DMS153 (cell line): ENCODE measurements around the gene DCPS.
"Not testable (repeated sequence)": the region's sequence is repeated elsewhere in the genome, so short reads cannot be mapped to it uniquely, and the experiment has no call there.

Source experiments
- DNase-seq: peaks from one replicate; lab custom pipeline; 2025; lab: John Stamatoyannopoulos, UW

Gene DCPS

DNA sequence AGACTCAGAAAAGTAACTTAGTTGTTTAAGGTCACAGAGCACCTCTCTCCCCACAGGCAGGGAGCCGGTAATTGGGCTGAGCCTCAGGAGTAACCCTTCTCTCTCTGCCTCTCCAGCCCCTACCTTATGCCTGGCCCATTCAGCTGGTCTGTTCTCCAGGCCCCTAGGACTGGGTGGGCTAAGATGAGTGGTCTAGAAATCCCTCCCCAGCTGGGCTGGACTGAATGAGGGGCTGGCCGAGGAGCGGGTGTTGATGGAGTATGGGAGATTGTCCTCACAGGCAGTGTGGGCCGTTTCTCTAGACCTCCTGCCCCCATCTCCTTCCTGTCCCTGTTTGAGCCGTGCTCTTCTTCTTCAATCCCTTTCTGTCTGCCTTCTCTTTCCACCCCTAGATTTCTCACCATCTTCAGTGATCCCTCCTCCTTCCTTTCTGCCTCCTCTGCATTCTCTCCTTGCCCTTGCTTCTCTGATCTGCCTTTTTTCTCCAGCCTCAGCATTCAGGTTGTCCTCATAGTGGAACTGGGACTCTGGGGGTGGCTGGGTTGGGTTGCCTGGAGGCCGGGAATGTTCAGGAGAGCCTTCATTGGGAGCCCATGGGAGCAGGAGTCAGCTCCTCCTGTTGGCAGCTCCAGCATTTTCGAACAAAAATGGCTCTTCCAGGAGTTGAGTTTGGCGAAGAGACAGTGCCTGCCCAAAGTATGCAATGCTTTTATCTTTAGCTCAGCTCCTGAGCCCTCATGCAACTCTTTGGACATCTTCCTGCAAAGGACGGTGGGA, 59.2 kb downstream of the DCPS start:
- no peak for DNase-seq

DNA sequence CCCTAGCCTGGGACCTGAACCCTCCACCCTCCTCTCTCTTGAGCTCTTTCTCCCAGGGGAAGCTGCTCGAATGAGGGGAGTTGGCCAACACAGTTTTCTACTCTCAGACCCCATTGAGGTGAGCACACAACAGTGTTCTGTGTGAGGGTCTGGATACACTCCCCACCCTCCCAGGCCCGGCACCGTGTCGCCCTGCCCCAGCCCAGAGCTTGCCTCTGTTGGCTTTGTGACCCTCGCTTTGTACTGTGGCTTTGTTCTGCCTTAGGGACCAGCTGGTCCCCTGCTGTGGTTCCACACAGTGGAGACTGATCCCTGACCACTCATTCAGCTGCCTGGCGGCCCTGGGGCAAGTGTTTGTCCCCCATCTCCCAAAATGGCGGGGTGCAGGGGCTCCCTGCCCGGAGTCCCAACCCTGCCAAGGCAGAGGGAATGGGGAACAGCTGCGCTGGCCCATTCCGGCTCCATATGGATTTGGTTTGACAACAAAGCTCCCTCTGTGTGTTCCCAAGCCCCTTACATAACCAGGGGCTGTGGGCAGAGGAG, 59.9 kb downstream of the DCPS start:
- no peak for DNase-seq

DNA sequence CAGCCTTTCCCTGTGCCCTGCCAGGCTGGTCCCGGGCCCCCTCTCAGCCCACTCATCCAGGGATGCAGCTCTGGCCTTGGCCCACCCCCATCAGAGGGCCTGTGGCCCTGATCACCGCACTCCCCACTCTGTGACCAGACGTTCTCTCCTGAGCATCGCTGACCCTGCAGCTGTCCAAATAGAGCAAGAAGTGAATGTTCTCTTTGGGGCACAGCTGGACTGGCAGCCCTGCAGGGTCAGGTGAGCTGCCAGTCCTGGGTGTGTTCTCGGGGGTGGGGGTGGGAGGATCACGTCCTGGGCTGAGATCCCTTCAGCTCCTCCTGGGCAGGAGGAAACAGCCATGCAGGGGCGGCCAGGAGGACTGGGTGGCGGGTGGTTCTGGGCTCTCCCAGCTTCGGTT, 60.9 kb downstream of the DCPS start:
- not testable (repeated sequence) for DNase-seq

DNA sequence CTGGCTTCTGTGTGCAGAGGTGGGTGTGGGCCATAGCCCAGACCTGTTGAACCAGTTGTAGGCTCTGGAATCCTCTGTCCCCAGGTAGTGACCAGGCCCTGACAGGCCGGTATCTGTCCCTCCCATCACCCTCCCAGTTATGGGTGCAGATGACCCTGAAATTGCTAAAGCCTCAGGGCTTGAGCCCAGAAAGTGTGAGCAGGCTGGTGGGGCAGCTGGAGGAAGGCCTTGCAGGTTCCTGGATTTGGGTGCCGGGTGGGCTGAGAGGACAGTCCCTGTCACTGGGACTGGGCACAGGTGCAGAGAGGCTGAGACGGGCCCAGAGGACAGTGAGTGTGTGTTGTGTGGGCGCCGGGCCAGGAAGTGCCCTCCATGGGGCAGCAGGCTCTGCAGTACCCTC, 61.6 kb downstream of the DCPS start:
- DNase-seq, result not testable (repeated sequence)

DNA sequence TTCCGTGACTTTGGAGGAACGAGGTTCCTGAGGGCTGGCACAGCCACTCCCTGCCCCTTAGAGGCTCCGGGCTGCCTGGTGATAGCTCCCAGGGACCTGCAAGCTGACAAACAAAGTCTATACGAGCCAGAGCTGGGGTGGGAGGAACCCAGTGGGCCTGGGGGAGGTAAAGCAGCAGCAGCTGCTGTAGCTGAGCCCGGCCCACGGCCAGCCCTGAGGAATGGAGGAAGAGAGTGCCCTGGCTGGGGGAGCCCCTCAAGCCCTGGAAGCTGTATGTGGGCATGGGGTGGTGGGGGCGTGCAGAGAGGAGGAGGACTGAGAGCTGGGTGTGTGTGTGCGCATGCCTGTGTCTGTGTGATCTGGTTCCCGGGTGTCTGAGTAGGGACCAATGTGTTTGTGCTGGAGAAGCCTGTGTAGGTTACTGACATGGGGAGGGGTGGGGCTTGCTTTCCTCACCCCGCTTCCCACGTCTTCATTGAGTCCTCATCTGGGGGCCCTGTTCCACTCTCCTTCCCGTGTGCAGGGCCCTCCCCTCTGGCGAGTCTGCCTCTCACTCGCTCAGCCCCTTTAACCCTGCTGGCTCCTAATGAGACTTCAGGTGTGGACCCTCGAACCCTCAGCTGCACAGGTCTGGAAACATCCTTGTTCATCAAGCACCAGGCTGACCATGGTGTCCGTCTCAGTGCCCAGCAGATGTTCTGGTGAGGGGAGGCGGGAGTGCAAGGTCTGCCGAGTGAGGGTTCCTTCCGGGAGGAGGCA, 62.4 kb downstream of the DCPS start:
- DNase-seq, result no peak

DNA sequence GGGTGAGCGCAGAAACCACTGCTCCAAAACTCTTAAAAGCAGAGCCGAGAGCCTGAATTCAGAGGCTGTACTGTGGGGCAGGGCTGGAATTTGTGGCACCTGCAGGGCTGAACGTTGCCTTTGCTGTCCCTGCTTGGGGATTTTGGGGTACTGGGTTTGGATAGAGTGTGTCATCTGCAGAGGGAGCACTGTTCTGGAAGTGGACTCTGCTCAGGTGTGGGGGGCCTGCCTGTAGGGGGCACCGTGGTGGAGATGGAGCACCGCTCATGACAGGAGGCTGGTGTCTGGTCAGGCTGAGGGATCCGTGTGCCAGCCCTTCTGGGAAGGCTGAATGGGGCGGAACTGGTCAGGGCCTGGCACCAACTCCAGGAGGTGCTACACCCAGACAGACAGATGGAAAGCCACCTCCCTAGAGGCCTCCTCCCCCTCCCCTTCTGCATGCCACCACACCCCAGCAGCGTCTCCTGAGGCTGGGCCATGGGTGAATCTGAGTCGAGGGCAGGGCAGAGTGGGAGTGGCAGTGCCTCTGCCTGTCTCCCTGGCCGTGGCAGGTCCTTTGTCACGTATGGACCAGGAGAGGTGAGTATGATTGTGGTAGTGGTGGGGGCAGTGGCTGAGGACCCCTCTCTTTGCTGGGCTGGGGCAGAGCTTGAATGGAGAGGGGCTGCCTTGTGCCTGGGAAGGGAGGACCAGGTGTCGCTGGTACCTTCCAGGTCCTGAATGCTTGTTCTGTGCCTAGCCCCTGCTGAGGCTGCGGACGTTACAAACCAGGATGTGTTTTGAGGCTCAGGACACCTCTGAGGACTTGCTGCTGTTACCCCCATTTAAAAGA, 63.2 kb downstream of the DCPS start:
- not testable (repeated sequence) for DNase-seq

DNA sequence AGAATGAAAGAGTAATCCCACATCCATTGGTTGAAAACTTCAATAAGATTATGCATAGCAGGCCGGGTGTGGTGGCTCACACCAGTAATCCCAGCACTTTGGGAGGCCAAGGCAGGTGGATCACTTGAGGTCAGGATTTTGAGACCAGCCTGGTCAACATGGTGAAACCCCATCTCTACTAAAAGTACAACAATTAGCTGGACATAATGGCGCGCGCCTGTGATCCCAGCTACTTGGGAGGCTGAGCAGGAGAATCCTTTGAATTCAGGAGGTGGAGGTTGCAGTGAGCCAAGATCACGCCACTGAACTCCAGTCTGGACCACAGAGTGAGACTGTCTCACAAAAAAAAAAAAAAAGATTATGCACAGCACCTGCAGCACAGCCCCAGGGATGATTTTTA, 63.9 kb downstream of the DCPS start:
- not testable (repeated sequence) for DNase-seq

DNA sequence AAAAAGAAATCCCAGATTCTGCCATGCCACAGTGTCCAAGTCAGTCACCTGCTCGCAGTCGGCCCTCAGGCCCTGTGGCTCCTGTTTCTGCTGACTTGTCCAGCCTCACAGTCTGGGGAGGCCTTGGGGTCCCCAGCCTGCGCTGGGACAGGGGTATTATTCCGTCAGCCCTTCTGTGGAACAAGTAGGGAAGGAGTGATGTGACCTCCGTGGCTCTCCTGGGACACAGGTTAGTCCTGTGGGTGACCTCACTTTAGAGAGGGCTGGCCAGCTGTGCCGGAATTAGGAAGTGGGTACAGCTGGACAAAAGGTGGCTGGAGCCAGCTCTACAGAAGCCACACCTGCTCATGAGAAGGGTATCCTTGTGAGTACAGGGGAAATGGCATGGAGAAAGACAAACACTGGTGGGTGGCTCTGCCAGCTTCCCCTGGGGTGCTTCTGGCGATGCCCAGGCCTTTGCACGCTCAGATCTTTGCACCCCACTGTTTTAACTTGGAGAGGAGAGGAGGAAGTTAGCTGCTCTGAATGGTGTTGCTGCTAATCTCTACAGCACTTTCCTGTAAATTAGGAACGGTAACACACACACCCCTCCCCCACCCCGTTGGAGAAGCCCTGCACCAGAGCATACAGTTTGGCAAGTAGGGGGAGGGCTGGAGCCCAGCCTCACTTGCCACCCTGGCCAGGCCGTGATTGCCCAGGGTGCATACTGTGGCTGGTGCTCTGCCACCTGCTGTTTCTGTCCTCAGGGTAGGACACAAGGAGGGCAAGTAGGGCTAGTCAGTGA, 64.7 kb downstream of the DCPS start:
- not testable (repeated sequence) for DNase-seq

DNA sequence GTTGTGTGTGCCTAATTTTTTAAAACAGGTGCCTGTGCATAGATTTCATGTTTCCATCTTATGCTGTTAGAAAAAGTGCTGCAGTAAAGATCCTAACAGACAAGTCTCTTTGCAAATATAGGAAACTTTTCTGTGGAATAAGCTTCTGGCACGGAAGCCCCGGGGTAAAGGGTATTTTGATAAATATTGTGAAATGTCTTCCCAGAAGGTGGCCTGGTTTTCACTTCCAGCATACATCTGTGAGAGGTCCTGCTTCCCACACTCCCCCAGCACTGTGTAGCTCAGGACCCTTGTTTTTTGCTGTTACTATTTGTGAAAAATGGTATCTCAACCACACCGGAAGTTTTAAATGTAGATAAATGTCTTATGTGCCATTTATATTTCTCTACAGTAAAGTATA, 66.2 kb downstream of the DCPS start:
- no peak for DNase-seq

DNA sequence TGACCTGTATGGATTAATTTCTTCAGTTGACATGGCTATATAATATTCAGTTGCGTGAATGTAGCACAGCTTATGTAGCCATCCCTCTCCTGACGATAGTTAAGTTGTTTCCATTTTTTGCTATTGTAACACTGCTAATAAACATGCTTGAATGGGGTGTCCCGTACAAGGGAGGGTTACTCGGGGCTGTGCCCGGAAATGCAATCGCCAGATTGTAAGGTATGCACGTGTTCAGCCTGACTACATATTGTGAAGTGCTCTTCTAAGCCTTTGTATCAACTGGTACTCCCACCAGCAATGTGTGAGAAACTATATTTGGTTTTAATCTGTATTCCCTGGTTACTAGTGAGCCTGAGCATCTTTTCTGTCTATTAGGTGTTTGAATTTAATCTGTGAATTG, 67.7 kb downstream of the DCPS start:
- no peak for DNase-seq

DNA sequence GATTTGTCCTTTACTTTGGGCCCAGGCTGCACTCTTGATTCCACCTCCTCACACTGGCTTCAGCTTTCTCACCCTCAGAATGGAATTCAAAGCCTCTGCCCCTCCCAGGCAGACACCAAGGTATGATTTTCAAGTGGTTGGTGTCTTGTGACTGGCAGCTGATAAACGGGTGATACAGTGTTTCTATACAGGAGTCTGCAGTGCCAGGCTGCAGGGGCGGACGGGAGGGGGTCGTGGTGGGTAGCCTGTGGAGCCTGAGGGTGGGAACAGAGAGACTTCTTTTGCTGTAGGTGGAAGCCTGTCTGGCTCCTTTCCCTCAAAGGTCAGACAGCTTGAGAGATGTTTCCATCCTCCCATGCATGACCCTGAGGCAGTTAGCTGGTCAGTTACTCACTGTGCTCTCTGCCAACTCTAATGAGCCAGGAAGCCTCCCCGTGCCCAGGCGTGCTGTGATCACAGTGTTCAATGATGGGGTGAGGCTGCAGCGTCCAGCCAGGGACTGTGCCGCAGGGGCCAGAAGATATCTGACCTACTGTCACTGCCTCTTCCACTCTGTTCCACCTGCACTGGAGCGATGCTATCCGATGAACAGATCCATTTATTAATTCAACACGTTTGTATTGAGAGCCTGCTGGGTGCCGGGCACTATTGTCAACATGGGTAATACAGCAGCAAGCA, 69.7 kb downstream of the DCPS start:
- not testable (repeated sequence) for DNase-seq

DNA sequence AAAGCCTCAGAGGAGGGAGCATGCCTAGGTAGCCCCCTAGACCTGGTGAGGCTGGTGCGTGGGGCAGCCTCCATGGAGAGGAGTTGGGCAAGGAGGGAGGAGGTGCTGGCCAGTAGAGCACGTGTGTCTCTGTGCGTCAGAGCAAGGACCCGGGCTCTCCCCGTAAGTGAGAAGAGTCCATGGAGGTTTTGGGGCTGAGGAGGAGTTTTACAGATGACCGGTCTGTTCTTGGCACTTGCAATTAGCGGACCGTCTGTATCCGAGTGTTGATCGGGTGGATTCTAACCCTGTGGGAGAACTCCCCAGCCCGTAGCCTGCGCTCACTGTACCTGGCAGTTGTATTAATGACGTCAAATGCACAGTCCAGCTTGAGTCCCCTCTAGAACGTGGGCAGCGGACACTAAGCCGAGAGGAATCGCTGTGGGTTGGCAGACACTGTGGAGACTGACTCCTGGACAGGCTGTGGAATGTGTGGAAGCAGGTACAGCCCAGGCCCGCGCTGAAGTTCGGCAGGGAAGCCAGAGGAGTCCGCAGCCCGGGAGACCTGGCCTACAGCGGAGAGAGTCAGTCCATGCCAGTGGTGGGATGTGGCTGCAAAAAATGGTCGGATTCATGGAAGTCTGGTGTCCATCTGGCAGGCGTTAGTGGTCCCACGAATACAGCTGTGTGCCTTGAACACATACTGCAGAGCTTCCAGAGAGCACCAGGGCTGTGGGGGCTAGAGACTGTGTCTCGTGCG, 70.9 kb downstream of the DCPS start:
- DNase-seq, result not testable (repeated sequence)

DNA sequence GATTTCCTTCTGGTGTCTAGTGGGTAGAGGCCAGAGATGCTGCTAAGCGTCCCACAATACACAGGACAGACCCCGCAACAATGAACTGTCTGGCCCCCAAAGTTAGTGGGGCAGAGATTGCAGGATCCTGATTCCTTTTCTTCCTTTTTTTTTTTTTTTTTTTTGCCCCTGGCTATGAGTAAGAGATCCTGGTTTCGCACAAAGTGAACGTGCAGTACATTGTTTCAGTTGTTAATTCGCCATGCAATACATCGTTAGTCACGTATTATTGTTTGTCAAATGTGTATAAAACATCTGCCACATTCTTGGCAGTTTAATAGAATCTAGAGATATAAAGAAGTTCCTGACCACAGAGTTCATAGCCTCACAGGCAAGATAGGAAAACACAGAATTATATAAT, 71.9 kb downstream of the DCPS start:
- DNase-seq, result no peak

DNA sequence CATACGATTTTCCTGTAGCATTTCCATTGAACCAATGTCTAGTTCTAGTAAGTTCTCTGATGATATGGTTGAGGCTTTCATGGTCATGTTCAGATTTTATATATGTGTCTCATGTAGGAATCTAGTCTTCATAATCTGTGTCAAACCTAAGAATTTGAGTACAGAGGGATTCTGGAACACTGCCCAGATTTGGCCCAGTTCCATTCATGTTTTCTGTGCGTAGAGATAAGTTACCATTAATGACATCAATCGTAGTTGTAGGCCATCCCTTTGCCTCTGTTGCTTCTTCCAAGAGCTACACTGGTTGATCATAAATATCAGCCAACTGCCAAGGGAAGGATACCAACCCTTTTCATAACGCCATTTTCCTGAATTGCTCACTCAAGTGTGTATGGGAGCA, 74.9 kb downstream of the DCPS start:
- DNase-seq, result no peak

DNA sequence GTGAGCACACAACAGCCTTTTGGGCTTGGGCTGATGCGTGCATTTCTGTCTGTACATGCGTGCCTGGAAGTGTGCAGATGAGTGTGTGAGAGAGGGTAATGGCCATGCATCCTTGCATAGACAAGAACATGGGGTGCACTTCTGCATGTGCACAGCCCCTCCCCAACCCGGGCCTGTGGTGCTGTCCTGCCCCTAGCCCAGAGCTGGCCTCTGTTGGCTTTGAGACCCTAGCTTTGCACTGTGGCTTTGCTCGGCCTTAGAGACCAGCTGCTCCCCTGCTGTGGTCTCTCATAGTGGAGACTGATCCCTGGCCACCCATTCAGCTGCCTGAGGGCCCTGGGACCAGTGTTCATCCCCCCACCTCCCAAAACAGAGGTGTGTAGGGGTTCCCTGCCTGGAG, 77.0 kb downstream of the DCPS start:
- DNase-seq, result no peak

DNA sequence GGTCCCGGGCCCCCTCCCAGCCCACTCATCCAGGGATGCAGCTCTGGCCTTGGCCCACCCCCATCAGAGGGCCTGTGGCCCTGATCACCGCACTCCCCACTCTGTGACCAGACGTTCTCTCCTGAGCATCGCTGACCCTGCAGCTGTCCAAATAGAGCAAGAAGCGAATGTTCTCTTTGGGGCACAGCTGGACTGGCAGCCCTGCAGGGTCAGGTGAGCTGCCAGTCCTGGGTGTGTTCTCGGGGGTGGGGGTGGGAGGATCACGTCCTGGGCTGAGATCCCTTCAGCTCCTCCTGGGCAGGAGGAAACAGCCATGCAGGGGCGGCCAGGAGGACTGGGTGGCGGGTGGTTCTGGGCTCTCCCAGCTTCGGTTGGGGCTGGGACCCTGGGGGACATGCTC, 78.1 kb downstream of the DCPS start:
- DNase-seq, result not testable (repeated sequence)

DNA sequence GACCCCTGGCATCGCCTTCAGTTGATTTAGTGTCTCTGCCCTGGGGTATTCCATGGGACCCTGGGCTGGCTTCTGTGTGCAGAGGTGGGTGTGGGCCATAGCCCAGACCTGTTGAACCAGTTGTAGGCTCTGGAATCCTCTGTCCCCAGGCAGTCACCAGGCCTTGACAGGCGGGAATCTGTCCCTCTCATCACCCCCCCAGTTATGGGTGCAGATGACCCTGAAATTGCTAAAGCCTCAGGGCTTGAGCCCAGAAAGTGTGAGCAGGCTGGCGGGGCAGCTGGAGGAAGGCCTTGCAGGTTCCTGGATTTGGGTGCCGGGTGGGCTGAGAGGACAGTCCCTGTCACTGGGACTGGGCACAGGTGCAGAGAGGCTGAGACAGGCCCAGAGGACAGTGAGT, 78.8 kb downstream of the DCPS start:
- not testable (repeated sequence) for DNase-seq

DNA sequence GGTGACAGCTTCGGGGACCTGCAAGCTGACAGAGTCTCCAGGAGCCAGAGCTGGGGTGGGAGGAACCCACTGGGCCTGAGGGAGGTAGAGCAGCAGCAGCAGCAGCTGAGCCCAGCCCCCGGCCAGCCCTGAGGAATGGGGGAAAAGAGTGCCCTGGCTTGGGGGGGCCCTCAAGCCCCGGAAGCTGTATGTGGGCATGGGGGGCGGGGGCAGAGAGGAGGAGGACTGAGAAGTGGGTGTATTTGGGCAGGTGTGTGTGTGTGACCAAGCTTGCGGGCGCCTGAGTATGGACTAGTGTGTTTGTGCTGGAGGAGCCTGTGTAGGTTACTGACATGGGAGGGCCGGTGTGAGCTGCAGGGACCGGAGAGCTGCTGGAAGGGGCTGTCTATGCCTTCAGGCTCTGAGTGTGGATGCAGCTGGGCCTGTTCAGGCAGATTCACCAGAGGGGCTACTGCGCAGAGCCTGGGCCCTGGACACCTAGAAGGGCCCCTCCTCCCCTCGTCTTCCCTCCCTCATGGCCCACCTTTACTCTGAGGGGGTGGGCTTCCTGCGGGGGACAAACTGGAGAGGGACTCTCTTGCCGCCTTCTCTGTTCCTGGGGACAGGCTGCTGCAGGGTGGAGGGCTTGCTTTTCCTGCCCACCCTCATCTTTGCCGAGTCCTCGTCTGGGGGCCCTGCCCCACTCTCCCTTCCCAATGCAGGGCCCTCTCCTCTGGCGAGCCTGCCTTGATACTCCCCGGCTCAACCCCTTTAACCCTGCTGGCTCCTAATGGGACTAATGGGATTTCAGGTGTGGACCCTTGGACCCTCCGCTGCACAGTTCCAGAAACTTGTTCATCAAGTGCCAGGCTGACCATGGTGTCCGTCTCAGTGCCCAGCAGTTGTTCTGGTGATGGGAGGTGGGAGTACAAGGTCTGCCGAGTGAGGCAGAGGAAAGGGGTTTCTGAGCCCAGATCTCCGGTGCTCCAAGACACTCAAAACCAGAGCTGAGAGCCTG, 79.8 kb downstream of the DCPS start:
- DNase-seq, result no peak
